Measurements from ENCODE around the gene BTNL9. TPM values are rescaled to one million over a fixed set of nuclear protein-coding genes. Genes with fewer than 3 reads are reported as not detected.
"Not testable (repeated sequence)": the region's sequence is repeated elsewhere in the genome, so short reads cannot be mapped to it uniquely, and the experiment has no call there.

BTNL9 gene
- polyA plus RNA-seq, 3 donors, result 5.4 to 8.0 (median 6.9) TPM

- no peak for DNase-seq (ENCODE audit: low read depth in 3 of 3, low spot score in 2 of 3)
These were observed 19.5 kb downstream of the BTNL9 start for GRCh38 chr5:181059297-181060230.

DNA sequence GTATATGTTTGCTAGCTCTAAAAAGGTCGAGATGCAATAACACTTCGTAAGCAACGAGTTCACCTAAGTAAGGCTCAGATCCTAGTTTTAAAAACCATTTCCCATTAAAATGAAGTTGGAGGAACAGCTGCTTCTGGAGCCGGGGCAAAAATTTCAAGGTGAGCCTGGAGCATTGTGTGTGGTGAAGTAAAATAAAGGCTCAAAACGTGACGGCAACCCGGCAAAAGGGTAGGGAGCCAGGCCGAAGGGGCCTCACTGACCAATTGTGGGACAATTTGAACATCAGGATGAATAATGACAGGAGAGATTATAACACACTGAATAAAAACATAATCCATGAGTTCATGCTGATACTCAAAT lies 20.1 kb downstream of the BTNL9 start:
- no peak for DNase-seq (ENCODE audit: low read depth in 3 of 3, low spot score in 2 of 3)

DNA sequence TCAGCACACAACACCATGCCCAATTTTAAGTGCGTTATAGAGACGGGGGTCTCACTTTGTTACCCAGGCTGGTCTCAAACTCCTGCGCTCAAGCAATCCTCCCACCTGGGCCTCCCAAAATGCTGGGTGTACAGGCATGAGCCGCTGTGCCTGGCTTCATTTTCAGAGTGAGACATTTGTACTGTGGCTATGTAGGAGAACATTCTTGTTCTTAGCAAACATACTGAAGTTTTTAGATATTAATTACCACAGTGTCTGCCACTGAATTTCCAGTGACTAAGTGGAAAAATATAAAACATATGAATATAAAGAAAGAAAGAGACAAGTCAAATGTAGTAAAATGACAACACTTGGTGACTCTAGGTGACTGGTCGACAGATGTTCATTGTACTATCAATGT lies 20.9 kb downstream of the BTNL9 start:
- DNase-seq (ENCODE audit: low read depth in 3 of 3, low spot score in 2 of 3), result no peak

DNA sequence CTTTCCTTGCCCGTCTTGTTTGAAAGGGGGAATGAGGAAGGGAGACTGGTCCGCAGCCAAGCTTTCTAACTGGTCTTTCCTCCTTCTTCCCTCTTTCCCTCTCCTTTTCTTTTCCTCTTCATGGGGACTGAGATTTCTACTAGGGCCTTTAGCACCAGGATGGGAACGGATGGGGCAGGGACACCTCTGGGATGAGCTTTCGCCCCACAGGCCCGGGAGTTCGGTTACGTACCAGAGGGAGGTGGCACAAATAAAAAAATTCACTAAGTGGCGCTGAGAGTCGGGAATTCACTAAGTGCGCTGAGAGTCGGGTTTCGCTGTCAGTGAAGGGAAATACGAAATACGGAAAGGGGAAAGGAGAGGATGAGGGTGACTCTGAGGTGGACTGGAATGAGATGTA lies 21.6 kb downstream of the BTNL9 start:
- no peak for DNase-seq (ENCODE audit: low read depth in 3 of 3, low spot score in 2 of 3)

DNA sequence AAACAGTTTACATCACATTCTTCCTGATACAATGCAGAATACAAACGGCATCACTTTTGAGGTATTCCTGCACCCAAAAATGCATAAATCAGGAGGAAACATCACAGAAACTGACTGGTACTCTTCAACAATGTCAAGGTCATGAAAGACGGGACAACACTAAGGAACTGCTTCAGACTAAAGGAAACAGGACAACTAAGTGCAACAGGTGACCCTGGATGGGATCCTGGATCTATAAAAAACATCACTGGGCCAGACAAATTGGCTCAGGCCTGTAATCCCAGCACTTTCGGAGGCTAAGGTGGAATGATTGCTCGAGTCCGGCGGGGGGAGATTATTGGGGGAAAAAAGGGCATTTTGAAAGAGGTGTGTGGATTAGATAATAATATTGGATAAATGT lies 22.6 kb downstream of the BTNL9 start:
- no peak for DNase-seq (ENCODE audit: low read depth in 3 of 3, low spot score in 2 of 3)

GRCh38 chr5:181063514-181063913 lies 23.4 kb downstream of the BTNL9 start:
- no peak for DNase-seq (ENCODE audit: low read depth in 3 of 3, low spot score in 2 of 3)

- no peak for DNase-seq (ENCODE audit: low read depth in 3 of 3, low spot score in 2 of 3)
These were observed 24.9 kb downstream of the BTNL9 start for GRCh38 chr5:181064987-181065386.

DNA sequence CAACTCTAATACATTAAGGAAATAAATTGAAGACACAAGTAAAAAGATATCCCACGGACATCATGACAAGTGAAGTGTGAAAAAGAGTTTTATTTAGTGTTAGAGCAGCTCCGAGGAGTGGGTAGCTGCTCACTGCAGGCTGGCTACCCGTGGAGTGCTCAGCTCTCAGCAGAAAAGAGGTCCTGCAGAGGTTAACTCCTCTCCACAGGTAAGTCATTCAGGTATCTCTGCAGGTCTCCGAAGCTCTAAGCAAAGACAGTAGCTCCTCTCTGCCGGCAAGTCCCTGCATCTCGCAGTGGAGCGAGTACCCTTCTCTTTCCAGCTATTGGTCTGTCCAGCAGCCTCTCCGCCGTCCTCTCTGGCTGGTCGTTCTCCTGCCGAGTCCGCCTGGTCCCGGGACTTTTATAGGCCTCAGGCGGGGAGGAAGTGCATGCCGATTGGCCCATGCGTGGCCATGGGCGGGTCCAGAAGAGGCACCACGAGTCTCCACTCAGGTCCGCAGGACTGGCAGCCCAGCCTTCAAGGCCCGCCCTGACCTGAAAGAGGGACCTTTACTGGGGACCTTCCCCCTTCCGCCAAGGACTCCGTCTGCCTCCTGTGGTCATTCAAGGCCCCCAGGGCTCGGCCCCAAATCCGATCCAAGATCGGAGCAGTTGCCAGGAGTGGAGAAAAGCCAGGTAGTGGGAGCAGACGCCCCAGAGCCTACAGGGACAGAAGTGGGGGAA lies 29.9 kb downstream of the BTNL9 start:
- DNase-seq (ENCODE audit: low read depth in 3 of 3, low spot score in 2 of 3), result no peak

- no peak for DNase-seq (ENCODE audit: low read depth in 3 of 3, low spot score in 2 of 3)
These were observed 30.5 kb downstream of the BTNL9 start for GRCh38 chr5:181070523-181070922.

DNA sequence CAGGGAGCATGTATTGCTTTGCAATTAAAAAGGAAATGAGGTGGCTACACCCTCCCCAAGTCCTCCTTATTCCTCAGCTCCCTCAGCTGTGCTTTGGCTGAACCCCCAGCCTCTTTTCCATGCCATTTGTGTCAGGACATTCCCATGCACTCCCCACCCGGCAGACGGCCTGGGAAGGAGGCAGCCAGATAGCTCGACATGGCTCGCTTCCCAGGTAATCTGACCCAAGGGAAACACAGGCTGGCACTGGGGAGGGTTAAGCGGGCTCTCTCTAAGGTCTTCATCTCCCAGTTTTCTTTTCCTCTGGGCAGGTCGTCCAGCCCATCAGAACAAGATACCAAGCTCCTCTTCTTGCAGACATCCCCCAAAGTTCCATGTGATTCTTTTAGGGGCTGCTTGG lies 31.2 kb downstream of the BTNL9 start:
- no peak for DNase-seq (ENCODE audit: low read depth in 3 of 3, low spot score in 2 of 3)

DNA sequence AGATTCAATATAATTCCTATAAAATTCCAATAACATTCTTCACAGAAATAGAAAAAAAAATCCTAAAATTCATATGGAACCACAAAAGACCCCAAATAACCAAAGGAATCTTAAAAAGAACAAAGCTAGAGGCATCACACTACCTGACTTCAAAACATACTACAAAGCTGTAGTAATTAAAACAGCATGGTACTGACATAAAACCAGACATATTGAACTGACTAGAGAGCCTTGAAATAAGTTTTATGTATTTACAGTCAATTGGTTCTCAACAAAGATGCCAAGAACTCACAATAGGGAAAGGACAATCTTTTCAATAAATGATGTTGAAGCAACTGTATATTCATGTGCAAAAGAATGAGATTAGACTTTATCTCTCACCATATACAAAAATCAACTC lies 36.9 kb downstream of the BTNL9 start:
- DNase-seq (ENCODE audit: low read depth in 3 of 3, low spot score in 2 of 3), result no peak

GRCh38 chr5:181081989-181082388 lies 41.9 kb downstream of the BTNL9 start:
- DNase-seq (ENCODE audit: low read depth in 3 of 3, low spot score in 2 of 3), result no peak

DNA sequence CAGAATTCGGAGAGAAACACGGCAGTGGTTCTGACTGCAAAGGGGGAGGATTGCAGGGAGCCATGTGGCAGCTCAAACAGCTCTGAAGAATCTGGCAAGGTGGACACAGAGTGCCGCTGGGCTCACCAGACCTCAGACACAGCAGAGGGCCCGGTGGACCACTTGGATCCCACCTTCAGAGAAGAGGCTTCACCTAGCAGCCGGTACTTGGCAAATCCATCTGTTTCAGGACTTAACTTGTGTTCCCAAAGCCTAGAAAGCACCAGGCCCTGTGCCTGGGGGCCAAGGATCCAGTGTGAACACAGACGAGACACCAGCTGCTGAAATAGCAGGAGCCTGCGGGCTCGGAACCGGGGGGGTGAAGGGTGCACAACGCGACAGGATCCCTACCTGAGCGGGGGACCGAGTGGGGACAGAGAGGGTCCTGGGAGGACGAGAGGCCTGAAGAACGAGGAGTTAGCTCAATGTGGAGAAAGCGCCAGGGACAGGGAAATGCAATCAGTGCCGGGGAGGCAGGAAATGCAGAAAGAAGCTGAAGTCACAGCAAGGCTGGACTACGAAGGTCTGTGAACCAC lies 44.6 kb downstream of the BTNL9 start:
- no peak for DNase-seq (ENCODE audit: low read depth in 3 of 3, low spot score in 2 of 3)

GRCh38 chr5:181086026-181086883 lies 46.2 kb downstream of the BTNL9 start:
- DNase-seq (ENCODE audit: low read depth in 3 of 3, low spot score in 2 of 3), result no peak

GRCh38 chr5:181086884-181087205 lies 46.8 kb downstream of the BTNL9 start:
- DNase-seq (ENCODE audit: low read depth in 3 of 3, low spot score in 2 of 3), result no peak

GRCh38 chr5:181087309-181087708 lies 47.2 kb downstream of the BTNL9 start:
- no peak for DNase-seq (ENCODE audit: low read depth in 3 of 3, low spot score in 2 of 3)

DNA sequence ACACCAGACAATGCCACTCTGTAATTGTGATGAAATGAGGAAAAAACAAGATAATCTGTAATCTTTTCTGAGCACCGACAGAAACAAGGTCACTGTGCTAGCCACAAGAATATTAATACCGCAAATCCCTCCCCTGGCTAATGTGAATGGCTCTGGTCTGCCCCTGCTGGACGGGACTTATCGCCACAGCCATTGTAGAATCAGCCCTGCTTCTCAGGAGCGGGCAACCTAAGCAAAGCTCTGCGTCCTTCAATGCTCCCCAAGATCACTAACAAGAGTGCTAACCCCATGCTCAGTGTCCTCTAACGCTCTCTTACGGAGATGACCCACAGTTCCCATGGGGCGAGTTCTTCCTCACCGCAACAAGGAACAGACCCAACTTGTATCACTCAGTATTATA lies 48.2 kb downstream of the BTNL9 start:
- no peak for DNase-seq (ENCODE audit: low read depth in 3 of 3, low spot score in 2 of 3)

DNA sequence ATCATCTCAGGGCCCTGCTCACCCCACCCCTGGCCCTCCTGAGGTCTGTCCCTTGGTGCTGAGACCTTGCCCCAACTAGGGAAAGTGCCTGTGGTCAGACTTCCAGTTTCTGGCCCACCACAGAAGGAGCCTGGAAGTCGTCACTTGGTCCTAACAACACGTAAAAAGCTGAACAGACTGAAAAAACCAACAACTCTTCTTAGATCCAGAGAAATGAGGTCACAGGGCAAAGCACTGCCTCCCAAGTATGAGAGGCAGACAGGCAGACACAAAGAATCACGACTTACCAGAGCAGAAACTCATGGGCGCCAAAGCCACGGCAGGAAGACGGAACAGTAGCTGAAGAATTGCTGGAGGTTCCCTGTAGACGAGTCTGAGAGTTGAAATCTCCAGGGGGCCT lies 52.4 kb downstream of the BTNL9 start:
- DNase-seq (ENCODE audit: low read depth in 3 of 3, low spot score in 2 of 3), result no peak

GRCh38 chr5:181095162-181095561 lies 55.1 kb downstream of the BTNL9 start:
- not testable (repeated sequence) for DNase-seq (ENCODE audit: low read depth in 3 of 3, low spot score in 2 of 3)

DNA sequence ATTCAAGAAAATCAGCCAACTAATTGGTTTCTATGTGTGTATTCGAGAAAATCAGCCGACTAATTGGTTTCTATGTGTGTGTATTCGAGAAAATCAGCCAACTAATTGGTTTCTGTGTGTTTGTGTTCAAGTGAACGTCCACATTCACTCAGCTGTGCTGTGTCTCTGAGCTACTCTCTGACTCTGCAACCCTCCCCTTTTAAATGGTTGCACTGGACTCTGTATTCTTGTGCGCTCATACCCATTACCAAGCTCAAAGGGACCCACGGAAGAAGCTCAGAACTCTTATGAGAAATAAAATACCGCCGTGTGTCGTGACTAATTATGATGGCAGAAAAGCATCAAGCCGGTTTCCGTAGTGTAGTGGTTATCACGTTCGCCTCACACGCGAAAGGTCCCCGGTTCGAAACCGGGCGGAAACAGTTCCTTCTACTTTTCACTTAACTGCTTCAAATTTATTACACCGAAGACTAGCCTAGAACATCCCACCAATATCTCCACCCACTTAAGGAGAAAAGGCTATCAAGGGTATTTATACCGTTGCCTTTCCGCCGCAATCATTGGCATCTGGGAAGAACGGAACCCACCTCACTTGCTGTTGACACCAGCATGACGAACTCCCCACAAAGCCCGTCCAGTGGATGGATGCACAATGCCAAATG lies 56.8 kb downstream of the BTNL9 start:
- DNase-seq (ENCODE audit: low read depth in 3 of 3, low spot score in 2 of 3), result not testable (repeated sequence)

All from right renal cortex interstitium (tissue), 3 donors.